ENCODE measurements around the gene COL6A1.

GRCh38 chr21:46038341-46038829, 56.8 kb downstream of the COL6A1 start:
- TF ChIP-seq, protein P1, sequence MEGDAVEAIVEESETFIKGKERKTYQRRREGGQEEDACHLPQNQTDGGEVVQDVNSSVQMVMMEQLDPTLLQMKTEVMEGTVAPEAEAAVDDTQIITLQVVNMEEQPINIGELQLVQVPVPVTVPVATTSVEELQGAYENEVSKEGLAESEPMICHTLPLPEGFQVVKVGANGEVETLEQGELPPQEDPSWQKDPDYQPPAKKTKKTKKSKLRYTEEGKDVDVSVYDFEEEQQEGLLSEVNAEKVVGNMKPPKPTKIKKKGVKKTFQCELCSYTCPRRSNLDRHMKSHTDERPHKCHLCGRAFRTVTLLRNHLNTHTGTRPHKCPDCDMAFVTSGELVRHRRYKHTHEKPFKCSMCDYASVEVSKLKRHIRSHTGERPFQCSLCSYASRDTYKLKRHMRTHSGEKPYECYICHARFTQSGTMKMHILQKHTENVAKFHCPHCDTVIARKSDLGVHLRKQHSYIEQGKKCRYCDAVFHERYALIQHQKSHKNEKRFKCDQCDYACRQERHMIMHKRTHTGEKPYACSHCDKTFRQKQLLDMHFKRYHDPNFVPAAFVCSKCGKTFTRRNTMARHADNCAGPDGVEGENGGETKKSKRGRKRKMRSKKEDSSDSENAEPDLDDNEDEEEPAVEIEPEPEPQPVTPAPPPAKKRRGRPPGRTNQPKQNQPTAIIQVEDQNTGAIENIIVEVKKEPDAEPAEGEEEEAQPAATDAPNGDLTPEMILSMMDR (IDR thresholded peaks at IDR 0.05; ENCODE audit: poor library complexity): no peak
- TF ChIP-seq EZH2phosphoT487 (IDR thresholded peaks at IDR 0.05; ENCODE audit: low read depth, severe bottlenecking, unreplicated experiment) (no peak), EZH2 (IDR thresholded peaks at IDR 0.05; ENCODE audit: borderline replicate concordance) (no peak)

All from hepatocyte (in vitro differentiated cells).